ENCODE measurements around the gene FOXA1.

- TF ChIP-seq CTCF (IDR thresholded peaks at IDR 0.05) (no peak), POLR2A (IDR thresholded peaks at IDR 0.05) (no peak), EP300 (IDR thresholded peaks at IDR 0.05) (no peak)
Measured at GRCh38 chr14:37602605-37603453, 7.8 kb upstream of the FOXA1 start.

Data from sigmoid colon (tissue), 4 donors.